Fibroblast of peridontal ligament (primary cell): Measurements from ENCODE around the gene PDIA4.
"Not testable (repeated sequence)": the region's sequence is repeated elsewhere in the genome, so short reads cannot be mapped to it uniquely, and the experiment has no call there.

Source experiments
- DNase-seq: peaks from one replicate; pipeline ENCODE4 v3.0.0-alpha.2; 2010; ENCODE audit errors: extremely low read depth

The PDIA4 gene, protein sequence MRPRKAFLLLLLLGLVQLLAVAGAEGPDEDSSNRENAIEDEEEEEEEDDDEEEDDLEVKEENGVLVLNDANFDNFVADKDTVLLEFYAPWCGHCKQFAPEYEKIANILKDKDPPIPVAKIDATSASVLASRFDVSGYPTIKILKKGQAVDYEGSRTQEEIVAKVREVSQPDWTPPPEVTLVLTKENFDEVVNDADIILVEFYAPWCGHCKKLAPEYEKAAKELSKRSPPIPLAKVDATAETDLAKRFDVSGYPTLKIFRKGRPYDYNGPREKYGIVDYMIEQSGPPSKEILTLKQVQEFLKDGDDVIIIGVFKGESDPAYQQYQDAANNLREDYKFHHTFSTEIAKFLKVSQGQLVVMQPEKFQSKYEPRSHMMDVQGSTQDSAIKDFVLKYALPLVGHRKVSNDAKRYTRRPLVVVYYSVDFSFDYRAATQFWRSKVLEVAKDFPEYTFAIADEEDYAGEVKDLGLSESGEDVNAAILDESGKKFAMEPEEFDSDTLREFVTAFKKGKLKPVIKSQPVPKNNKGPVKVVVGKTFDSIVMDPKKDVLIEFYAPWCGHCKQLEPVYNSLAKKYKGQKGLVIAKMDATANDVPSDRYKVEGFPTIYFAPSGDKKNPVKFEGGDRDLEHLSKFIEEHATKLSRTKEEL

DNA sequence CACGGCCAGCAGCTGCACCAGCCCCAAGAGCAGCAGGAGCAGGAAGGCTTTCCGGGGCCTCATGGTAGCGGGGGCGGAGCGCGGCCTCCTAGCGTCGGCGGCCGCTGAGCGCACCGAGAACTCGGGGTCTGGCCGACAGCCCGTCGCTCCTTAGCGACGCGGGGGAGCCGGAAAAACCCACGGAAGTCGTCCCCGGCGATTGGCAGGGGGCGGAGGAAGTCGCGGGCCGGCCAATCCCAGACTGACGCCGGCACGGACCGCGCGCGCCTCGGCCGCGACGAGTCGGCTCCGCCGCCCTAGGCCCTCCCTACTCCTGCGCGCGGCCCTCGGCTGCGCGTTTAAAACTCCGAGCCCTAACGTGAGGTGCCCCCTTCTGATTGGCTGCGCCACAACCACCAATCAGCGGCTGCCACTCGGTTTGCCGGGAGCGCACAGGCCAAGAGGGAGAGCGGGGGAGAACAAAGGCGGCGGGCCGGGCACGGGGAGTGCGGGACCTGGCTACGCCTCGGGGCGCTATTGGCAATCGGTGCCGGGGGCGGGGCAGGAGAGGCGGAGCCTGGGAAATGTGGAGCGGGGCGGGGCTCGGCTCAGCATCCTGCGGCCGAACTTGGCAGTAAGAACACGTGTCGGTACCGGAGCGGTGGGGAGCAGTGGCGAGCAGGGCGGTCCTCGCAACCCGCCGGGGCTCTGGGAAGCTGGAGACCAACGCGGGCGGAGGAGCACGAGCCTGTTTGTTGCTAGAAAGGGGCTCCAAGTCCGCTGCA is at the start of gene PDIA4:
Gene PDIA4, minus strand, starts transcription at position 160 of the 764 bp plus-strand sequence. Its CDS starts 97 bp downstream, at position 63.
- DNase-seq: peak; percentile 98

DNA sequence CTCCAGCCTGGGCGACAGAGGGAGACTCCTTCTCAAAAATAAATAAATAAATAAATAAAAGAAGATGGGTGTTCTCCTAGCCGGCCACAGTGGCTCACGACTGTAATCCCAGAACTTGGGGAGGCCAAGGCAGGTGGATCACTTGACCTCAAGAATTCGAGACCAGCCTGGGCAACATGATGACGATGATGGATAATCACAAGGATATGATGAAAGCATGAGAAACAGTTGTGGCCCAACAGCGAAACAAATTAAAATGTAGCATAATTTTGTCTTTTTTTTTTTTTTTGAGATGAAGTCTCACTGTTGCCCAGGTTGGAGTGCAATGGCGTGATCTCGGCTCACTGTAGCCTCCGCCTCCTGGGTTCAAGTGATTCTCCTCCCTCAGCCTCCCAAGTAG is 49.3 kb upstream of the PDIA4 start:
- DNase-seq: no peak

DNA sequence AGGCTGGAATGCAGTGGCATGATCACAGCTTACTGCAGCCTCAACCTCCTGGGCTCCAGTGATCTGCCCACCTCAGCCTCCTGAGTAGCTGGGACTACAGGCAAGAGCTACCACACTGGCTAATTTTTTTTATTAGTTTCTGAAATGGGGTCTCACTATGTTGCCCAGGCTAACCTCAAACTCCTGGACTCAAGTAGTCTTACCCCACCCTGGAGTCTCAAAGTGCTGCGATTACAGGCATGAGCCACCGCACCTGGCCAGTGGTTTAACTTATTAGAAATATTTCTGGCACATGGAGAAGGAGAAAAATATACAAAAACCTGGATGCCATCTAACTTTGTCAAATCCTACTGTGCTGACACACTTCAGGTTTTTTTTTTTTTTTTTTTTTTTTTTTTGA is 47.0 kb upstream of the PDIA4 start:
- DNase-seq: no peak

DNA sequence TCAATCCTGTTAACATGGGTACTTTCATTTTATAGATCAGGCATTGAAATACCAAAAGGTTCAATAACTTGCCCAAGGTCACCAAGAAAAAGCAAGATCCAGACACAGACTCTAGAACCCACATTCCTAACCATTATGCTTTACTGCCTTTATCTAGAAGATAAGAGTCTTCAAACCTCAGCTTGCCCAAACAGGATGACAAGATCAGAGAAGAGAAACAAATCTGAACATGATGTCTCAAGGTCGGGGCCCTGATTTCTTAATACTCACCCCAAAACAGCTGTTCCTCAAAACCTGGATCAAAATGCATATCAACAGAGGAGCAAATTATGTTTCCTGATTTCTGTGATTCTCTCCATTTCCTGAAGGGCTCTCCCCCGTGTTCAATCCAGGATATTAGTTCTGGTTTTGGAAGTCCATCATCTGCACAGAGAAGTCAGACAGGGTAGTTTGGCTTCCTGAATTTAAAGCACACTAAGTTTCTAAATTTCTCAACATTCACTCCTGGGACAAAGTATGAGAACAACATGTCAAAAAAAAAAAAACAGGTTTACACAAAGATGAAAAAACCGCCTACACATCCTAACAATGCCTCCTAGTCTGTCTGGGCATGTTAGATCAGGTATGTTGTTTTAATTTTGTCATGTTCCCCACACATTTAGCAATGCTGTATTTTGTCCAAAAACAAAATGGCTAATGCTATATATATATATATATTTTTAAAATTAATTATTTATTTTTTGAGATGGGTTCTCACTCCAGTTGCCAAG is 46.0 kb upstream of the PDIA4 start:
- no peak for DNase-seq

DNA sequence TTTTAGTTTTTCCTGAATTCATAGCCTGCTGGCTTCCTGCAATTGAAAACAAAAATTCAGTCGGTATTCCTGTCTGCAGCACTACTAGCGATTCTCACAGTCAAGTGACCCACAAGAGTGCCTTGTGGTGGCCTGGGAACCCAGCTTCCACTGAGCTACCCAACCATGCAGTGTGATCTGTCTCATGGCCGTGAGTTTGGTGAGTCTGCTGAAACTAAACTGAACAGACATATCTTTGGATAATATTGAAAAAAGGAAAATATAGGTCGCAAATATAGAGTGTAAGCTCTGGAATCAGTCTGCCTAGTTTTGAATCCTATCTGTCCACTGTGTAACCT is 44.1 kb upstream of the PDIA4 start:
- no peak for DNase-seq

DNA sequence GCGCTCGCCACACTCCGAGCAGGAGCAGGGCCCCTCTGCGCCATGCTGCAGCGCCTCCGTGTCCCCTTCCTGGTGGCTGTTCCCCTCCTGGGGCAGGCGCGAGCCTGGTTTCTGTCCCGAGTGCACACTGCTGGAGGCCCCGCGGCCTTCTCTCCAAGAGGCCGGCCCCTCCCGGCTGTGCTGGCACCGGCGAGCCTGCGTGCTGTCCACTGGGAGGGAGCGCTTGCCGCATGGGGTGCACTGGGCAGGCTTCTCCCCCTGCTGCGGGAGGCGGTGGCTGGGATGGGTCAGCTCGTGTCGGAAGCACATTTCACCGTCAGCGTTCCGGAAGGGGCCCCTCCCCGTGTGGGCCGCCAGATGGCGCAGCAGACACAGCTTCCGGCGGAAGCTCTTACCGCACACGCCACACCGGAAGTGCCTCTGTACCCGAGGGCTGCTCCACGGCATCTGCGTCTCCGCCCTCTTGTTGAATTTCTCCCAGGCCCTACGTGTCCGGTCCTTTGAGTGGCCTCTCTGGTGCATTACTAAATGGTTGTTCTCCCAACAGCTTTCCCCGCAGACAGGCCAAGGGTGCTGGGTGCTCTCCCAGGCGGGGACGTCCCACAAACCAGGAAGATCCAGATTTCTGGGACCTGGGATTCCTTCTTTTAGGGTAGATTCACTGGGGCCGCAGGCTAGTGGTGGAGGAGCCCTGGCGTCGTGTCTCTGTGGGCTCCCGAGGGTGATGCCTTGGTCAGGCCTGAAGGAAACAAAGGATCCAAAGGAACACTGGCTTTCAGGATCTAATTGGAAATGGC is 43.5 kb upstream of the PDIA4 start:
- DNase-seq: no peak

DNA sequence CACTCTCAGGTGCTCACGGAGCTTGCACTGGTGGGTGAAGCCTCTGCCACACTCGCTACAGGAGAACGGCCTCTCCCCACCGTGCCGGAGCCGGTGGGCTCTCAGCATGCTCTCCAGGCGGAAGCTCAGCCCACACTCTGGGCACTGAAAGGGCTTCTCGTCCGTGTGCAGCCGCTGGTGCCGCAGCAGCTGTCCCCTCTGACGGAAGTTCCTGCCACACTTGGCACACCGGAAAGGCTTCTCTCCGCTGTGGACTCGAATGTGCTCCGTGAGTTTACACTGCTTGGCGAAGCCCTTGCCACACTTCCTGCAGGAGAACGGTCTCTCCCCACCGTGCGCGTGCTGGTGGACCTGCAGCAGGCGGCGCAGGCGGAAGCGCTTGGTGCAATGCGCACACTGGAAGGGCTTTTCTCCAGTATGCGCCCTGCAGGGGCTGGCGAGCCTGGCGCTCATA is 42.9 kb upstream of the PDIA4 start:
- DNase-seq: no peak

DNA sequence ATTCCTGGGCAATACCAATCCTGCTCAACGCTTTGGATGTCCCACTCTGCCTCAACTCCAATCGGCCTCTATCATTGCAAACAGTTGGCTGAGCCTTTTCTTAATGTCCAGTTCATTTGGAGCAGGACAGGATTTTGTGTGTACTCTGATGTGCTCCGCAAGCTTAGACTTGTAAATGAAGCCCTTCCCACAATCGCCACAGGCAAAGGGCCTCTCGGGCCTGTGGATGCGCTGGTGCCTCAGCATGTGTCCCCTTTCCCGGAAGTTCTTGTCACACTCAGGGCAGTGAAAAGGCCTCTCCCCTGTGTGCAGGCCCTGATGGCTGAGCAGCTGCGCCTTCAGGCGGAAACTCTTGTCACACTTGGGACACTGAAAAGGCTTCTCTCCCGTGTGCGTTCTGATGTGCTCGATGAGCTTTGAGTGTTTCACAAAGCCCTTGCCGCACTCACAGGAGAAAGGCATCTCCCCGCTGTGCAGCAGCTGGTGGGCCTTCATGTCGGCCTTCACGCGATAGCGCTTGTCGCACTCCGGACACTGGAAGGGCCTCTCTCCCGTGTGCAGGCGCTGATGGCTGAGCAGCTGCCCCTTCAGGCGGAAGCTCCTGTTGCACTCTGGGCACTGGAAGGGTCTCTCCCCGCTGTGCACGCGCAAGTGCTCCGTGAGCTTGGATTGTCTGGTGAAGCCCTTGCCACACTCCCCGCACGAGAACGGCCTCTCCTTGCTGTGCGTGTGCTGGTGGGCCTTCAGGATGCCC is 42.2 kb upstream of the PDIA4 start:
- DNase-seq: no peak

DNA sequence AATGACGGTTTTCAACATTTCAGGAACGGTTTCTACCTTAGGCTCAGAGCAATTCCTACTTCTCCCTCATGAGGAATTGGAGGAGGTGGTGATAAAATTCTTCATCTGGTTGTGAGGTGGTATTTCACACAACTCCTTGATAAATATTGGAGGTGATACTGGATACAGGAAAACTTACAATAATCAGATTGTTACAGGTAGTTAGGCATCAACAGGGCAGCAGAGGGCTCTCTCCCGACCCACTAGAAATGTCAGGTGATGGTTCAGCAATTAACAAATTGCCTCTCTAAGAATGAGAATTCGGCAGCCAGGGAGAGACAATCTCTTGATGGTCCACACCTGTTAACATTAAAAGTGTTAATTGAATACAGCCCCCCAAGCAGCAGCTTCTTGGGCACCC is 39.6 kb upstream of the PDIA4 start:
- no peak for DNase-seq

DNA sequence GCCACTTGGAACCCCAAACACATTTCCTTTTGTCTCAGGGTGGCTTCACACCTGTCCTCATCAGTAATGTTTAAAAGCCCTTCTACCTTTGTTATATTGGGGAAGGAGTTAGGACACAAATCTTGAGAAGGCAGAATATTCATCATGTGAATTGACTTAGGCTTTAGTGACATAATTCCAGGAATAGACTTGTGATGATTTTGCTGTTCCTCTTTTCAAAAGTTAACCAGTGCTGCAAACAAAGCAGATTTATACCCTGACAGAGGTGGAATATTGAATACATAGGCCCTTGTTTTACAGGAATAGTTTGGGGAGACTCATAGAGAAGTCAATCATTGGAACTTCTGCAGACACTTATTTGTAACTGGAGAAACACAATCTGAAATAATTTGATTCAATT is 35.2 kb upstream of the PDIA4 start:
- DNase-seq: no peak

DNA sequence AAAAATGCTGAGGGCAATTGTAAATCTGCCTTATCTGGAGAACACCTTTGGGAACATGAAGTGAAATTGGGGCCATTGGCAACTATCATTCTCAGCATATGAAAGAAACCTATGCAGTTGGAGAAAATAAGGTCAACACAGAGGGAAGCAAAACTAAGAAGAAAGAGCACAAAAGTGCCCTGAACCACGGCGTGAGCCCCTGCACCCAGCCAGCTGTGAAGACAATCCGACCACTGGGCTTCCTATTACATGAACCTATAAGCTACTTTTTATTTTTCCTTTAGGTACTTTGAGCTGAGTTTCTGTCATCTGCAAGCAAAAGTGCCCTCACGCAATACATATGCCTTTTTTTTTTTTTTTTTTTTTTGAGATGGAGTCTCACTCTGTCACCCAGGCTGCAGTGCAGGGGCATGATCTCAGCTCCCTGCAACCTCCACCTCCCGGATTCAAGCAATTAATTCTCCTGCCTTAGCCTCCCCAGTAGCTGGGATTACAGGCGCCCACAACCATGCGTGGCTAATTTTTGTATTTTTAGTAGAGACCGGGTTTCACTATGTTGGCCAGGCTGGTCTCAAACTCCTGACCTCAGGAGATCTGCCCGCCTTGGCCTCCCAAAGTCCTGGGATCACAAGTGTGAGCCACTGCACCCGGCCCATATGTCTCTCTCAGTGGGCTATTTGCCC is 34.1 kb upstream of the PDIA4 start:
- DNase-seq: not testable (repeated sequence)

DNA sequence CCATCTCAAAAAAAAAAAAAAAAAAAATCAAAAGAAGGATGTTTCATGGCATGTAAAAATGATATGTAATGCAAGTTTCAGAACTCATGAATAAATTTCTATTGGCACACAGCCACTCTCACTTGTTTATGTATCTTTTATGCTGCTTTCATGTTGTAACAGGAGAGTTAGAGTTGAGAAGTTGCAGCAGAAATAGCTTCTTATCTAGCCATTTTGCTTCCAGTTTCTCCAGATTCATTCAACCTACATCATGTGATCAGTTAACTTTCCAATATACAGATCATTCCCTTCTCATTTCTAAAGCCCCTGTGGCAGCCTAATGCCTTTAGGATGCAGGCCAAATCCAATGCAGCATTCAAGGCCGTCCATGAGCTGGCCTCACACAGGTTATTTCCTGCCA is 31.9 kb upstream of the PDIA4 start:
- peak; percentile 20 for DNase-seq

DNA sequence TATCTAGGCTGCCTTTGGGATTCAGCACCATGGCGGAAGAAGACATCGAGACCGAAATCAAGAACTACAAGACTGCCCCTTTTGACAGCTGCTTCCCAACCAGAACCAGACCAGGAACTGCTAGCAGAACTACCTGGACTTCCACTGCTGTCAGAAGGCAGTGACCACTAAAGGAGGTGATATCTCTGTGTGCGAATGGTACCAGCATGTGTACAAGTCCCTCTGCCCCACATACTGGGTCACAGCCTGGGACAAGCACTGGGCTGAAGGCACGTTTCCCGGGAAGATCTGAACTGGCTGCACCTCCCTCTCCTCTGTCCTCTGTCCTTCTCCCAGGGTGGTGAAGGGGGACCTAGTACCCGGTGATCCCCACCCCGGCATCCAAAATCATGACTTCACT is 25.6 kb upstream of the PDIA4 start:
- DNase-seq: no peak

DNA sequence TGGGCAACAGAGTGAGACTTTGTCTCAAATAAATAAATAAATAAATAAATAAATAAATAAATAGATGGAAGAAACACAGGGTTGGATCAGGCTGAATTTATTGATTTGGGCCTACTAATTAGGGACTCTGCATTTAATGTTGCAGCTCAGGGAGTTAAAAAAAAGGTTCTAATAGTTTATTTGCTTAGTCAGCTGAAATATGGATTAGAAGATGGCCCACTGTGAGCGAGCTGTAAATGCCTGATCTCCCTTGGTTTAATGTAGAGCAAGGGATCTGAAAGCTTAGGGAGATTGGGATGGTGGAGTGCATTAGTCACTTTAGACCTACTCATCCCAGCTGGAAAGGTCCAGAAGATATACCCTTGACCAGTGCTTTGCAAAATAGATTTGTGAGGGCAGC is 25.1 kb upstream of the PDIA4 start:
- DNase-seq: no peak

DNA sequence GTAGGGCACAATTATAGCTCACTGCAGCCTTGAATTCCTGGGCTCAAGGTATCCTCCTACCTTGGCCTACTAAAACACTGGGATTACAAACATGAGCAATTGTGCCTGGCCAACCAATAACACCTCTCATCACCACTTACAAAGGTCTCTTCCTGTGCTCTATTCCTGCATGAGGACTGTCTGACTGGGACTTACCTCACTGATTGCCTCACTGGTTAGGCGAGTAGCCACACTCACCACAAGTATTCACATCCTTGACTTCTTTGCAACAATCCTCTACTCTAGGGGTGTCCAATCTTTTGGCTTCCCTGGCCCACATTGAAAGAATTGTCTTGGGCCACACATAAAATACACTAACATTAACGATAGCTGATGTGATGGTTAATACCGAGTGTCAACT is 22.6 kb upstream of the PDIA4 start:
- no peak for DNase-seq

DNA sequence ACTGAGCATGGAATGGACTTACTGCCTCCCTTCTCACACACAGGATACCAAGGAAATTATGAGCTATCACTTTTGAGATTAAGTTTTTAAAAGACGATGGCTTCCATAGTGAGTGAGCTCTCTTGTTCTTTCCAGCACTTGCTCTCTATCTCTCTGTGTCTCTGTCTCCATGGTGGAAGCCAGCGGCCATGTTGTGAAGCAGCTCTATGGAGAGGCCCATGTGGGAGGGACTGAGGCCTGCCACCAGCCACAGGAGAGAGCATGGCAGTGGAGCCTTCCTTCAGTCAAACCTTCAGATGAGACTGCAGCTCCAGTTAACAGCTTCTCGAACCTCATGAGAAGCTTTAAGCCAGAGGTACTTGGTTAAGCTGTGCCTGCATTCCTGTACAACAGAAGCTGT is 20.5 kb upstream of the PDIA4 start:
- DNase-seq: no peak

DNA sequence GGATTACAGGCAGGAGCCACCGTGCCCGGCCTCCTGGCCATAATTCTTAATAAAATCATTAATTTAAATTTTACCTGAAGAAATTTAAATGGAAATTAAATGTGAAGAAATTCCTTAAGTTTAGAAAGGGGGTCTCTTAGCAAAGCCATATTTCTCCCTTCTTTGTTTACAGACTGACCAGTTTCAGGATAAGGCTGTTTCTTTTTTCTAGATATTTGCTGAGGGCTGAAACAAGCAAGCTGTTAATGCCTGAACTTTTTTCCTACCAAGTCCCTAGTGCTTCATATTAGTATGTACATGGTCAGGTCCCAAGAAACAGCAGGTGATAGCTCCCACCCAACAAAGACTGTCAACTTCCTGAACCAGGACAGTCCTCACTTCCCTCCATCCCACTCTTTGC is 18.1 kb upstream of the PDIA4 start:
- DNase-seq: no peak

DNA sequence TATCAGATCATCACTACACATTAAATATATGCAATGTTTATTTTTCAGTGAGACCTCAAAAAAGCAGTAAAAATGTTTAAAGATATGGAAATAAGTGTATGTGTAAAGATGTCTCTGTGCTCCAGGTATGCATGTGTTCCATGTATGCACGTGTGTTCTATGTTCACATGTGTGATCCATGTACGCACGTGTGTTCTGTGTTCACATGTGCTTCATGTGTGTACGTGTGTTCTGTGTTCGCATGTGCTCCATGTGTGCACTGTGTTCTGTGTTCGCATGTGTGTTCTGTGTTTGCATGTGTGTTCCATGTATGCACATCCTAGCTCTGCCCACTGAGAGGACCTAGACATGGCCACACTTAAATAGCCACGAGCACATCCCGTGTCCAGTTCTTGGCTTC is 15.6 kb upstream of the PDIA4 start:
- no peak for DNase-seq

DNA sequence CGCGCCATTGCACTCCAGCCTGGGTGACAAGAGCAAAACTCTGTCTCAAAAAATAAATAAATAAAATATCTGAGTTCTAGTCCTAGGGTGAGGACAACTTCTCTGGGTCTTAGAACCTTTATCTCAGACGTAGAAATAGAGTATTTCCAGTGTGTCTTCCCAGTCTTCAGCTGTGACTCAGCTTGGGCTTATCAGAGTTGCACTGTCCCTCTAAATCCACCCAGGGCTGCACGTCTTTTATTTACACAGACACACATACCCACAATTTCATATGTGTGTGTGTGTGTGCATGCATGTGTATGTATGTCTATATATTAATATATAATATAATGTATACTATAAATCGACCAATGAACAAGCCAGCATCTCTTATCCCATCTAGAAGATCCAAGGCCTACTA is 13.0 kb upstream of the PDIA4 start:
- DNase-seq: no peak

DNA sequence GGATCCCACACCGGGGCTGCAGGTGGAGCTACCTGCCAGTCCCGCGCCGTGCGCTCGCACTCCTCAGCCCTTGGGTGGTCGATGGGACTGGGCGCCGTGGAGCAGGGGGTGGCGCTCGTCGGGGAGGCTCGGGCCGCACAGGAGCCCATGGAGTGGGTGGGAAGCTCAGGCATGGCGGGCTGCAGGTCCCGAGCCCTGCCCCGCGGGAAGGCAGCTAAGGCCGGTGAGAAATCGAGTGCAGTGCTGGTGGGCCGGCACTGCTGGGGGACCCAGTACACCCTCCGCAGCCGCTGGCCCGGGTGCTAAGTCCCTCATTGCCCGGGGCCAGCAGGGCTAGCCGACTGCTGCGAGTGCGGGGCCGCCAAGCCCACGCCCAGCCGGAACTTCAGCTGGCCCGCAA is 10.3 kb upstream of the PDIA4 start:
- not testable (repeated sequence) for DNase-seq
